Measurements from ENCODE around the gene CES2.
"Not testable (repeated sequence)": the region's sequence is repeated elsewhere in the genome, so short reads cannot be mapped to it uniquely, and the experiment has no call there.

Gene CES2

GRCh38 chr16:66984892-66985311, 49.6 kb downstream of the CES2 start:
- no peak for DNase-seq (ENCODE audit: low read depth)

GRCh38 chr16:66986559-66986958, 51.2 kb downstream of the CES2 start:
- DNase-seq (ENCODE audit: low read depth), result no peak

- DNase-seq (ENCODE audit: low read depth), result no peak
These were observed 53.0 kb downstream of the CES2 start, which contains the start of gene CES4A for GRCh38 chr16:66988197-66988788. CES4A (plus strand) TSS chr16:66988589; CDS start chr16:66988773, 184 bp downstream.

- DNase-seq (ENCODE audit: low read depth), result no peak
These were observed 56.3 kb downstream of the CES2 start for GRCh38 chr16:66991545-66992077.

GRCh38 chr16:66993558-66993957, 58.2 kb downstream of the CES2 start:
- DNase-seq (ENCODE audit: low read depth), result not testable (repeated sequence)

Data from GM04504 (cell line).